ENCODE data around the gene SLC23A3. TPM values are rescaled to one million over a fixed set of nuclear protein-coding genes. Genes with fewer than 3 reads are reported as not detected.

The SLC23A3 gene
- total RNA-seq, 2 experiments from 2014 or later, result 1.1 to 2.3 TPM

- CTCF ChIA-PET, result interaction anchor here (0.8 to 1.8 kb wide), 4 partner anchors 20 to 115 kb away, joined by 3 to 7 read pairs (median 3); partner anchors contain the start of gene ZFAND2B
- DNase-seq, result no peak
- intact Hi-C loops (cut with micrococcal nuclease), result loop anchor here (10.0 kb wide), 3 partner anchors 365 to 895 kb away; partner anchors contain the start of genes CHPF, TMEM198 and TTLL4
- POLR2A ChIA-PET, result interaction anchor here (0.6 to 1.3 kb wide), 2 partner anchors 14 to 26 kb away, joined by 3 to 4 read pairs; no protein-coding TSS in a partner anchor
- Mint-ChIP-seq H3K9me3 (no peaks in the 10 kb centered on the region), H3K27me3 (no peaks in the 10 kb centered on the region), H3K36me3 (peaks cover 17% of the 10 kb centered on the region), H3K4me1 (ENCODE audit: low read depth) (peaks cover 44% of the 10 kb centered on the region), H3K4me3 (peak overlapping the region; percentile 84), H3K27ac (peak overlapping the region; percentile 68)
These were observed 10.0 kb upstream of the SLC23A3 start for GRCh38 chr2:219179601-219180465.

- ChIA-PET POLR2A (interaction anchor here (1.3 kb wide), 1 partner anchor 27 kb away, joined by 3 read pairs; no protein-coding TSS in a partner anchor), CTCF (interaction anchor here (1.0 to 1.8 kb wide), 2 partner anchors 19 to 28 kb away, joined by 3 to 7 read pairs; partner anchors contain the start of gene ZFAND2B)
- intact Hi-C loops (cut with micrococcal nuclease), result loop anchor here (1.0 to 10.0 kb wide), 5 partner anchors 9 to 894 kb away; partner anchors contain the start of genes CHPF, TMEM198 and TTLL4
- Mint-ChIP-seq H3K36me3 (peaks cover 26% of the 10 kb centered on the region), H3K4me3 (peak overlapping the region; percentile 84), H3K4me1 (ENCODE audit: low read depth) (peaks cover 54% of the 10 kb centered on the region), H3K9me3 (no peaks in the 10 kb centered on the region), H3K27me3 (no peaks in the 10 kb centered on the region), H3K27ac (peak overlapping the region; percentile 68)
- DNase-seq, result peak; percentile 61
These were observed 8.7 kb upstream of the SLC23A3 start for GRCh38 chr2:219178377-219179175.

- H3K36me3 Mint-ChIP-seq, result peaks cover 27% of the 10 kb centered on the region
- no peaks in the 10 kb centered on the region for H3K27me3 Mint-ChIP-seq
- intact Hi-C loops (cut with micrococcal nuclease), result loop anchor here (1.0 to 10.0 kb wide), 12 partner anchors 10 to 893 kb away; partner anchors contain the start of genes ANKZF1, ATG9A, CHPF and CTDSP1
- peak within 1 kb of the TSS; percentile 99 for H3K27ac Mint-ChIP-seq
- POLR2A ChIA-PET, result interaction anchor here (1.0 to 2.5 kb wide), 7 partner anchors 18 to 268 kb away, joined by 3 to 26 read pairs (median 6); partner anchors contain the start of genes DNPEP, TUBA4B and ZFAND2B
- CTCF ChIA-PET, result interaction anchor here (3.0 to 4.7 kb wide), 2 partner anchors 20 to 68 kb away, joined by 14 to 42 read pairs; partner anchors contain the start of genes GLB1L, NHEJ1 and STK16
- H3K4me3 Mint-ChIP-seq, result peak within 1 kb of the TSS; percentile 95
- peaks cover 52% of the 10 kb centered on the region for H3K4me1 Mint-ChIP-seq (ENCODE audit: low read depth)
- peak; percentile 86 for DNase-seq
- H3K9me3 Mint-ChIP-seq, result no peaks in the 10 kb centered on the region
These were observed 7.9 kb upstream of the SLC23A3 start, which contains the start of gene RETREG2 for GRCh38 chr2:219177552-219178376. Gene RETREG2, plus strand, starts transcription at chr2:219178275. Its CDS starts 78 bp downstream, at chr2:219178353.

- peak; percentile 91 for DNase-seq
- Mint-ChIP-seq H3K4me3 (peak within 1 kb of the TSS; percentile 95), H3K4me1 (ENCODE audit: low read depth) (peaks cover 52% of the 10 kb centered on the region), H3K9me3 (no peaks in the 10 kb centered on the region), H3K27me3 (no peaks in the 10 kb centered on the region), H3K27ac (peak within 1 kb of the TSS; percentile 99), H3K36me3 (peaks cover 30% of the 10 kb centered on the region)
- CTCF ChIA-PET, result interaction anchor here (0.8 to 4.7 kb wide), 12 partner anchors 12 to 147 kb away, joined by 3 to 42 read pairs (median 8); partner anchors contain the start of genes ABCB6, DNAJB2, GLB1L and NHEJ1
- POLR2A ChIA-PET, result interaction anchor here (0.6 to 2.6 kb wide), 21 partner anchors 11 to 268 kb away, joined by 3 to 26 read pairs (median 5); partner anchors contain the start of genes ANKZF1, ATG9A, DNAJB2 and DNPEP
- intact Hi-C loops (cut with micrococcal nuclease), result loop anchor here (1.0 to 10.0 kb wide), 10 partner anchors 17 to 892 kb away; partner anchors contain the start of genes ANKZF1, ATG9A, CHPF and CTDSP1
These were observed 7.2 kb upstream of the SLC23A3 start, which contains the start of gene CNPPD1 for GRCh38 chr2:219176818-219177551. Gene CNPPD1, minus strand, starts transcription at chr2:219176925. Its CDS starts 97 bp downstream, at chr2:219176828.

- Mint-ChIP-seq H3K4me1 (ENCODE audit: low read depth) (peaks cover 49% of the 10 kb centered on the region), H3K36me3 (peaks cover 29% of the 10 kb centered on the region), H3K4me3 (peak overlapping the region; percentile 95), H3K9me3 (no peaks in the 10 kb centered on the region), H3K27ac (peak overlapping the region; percentile 84), H3K27me3 (no peaks in the 10 kb centered on the region)
- DNase-seq, result peak; percentile 51
- intact Hi-C loops (cut with micrococcal nuclease), result loop anchor here (2.0 to 10.0 kb wide), 5 partner anchors 119 to 891 kb away; partner anchors contain the start of genes CHPF, CTDSP1, TMEM198 and TTLL4
- POLR2A ChIA-PET, result interaction anchor here (0.6 to 2.6 kb wide), 21 partner anchors 10 to 267 kb away, joined by 3 to 26 read pairs (median 5); partner anchors contain the start of genes ANKZF1, ATG9A, DNAJB2 and DNPEP
- CTCF ChIA-PET, result interaction anchor here (0.7 to 4.7 kb wide), 18 partner anchors 9 to 163 kb away, joined by 3 to 42 read pairs (median 4); partner anchors contain the start of genes ABCB6, DNAJB2, GLB1L and NHEJ1
These were observed 6.3 kb upstream of the SLC23A3 start for GRCh38 chr2:219175928-219176817.

GRCh38 chr2:219175486-219175885, 5.7 kb upstream of the SLC23A3 start:
- ChIA-PET POLR2A (interaction anchor here (0.6 to 2.6 kb wide), 10 partner anchors 9 to 104 kb away, joined by 3 to 26 read pairs (median 7); partner anchors contain the start of genes ANKZF1, ATG9A, DNAJB2 and GLB1L), CTCF (interaction anchor here (0.7 to 4.7 kb wide), 15 partner anchors 9 to 163 kb away, joined by 3 to 42 read pairs (median 5); partner anchors contain the start of genes ABCB6, DNAJB2, GLB1L and NHEJ1)
- Mint-ChIP-seq H3K36me3 (peaks cover 26% of the 10 kb centered on the region), H3K9me3 (no peaks in the 10 kb centered on the region), H3K27ac (peak overlapping the region; percentile 84), H3K4me1 (ENCODE audit: low read depth) (peaks cover 47% of the 10 kb centered on the region), H3K27me3 (no peaks in the 10 kb centered on the region), H3K4me3 (peak overlapping the region; percentile 95)
- no peak for DNase-seq
- intact Hi-C loops (cut with micrococcal nuclease), result loop anchor here (10.0 kb wide), 3 partner anchors 369 to 891 kb away; partner anchors contain the start of genes CHPF, TMEM198 and TTLL4

- no peak for DNase-seq
These were observed 5.0 kb upstream of the SLC23A3 start for GRCh38 chr2:219174801-219175200.

GRCh38 chr2:219174146-219174545, 4.3 kb upstream of the SLC23A3 start:
- DNase-seq, result no peak
- peak overlapping the region; percentile 28 for H3K27ac Mint-ChIP-seq
- intact Hi-C loops (cut with micrococcal nuclease), result loop anchor here (10.0 kb wide), 3 partner anchors 371 to 889 kb away; partner anchors contain the start of genes CHPF, TMEM198 and TTLL4
- peaks cover 26% of the 10 kb centered on the region for H3K36me3 Mint-ChIP-seq
- POLR2A ChIA-PET, result no interaction called here
- no peaks in the 10 kb centered on the region for H3K9me3 Mint-ChIP-seq
- peaks cover 41% of the 10 kb centered on the region for H3K4me1 Mint-ChIP-seq (ENCODE audit: low read depth)
- H3K4me3 Mint-ChIP-seq, result no peak overlapping the region
- CTCF ChIA-PET, result interaction anchor here (1.0 to 4.7 kb wide), 7 partner anchors 8 to 144 kb away, joined by 3 to 42 read pairs (median 4); partner anchors contain the start of gene NHEJ1
- no peaks in the 10 kb centered on the region for H3K27me3 Mint-ChIP-seq

More at GRCh38 chr2:219174801-219175200, 5.0 kb upstream of the SLC23A3 start:
- H3K27ac Mint-ChIP-seq, result peak overlapping the region; percentile 28
- no peak overlapping the region for H3K4me3 Mint-ChIP-seq
- CTCF ChIA-PET, result interaction anchor here (0.9 to 4.7 kb wide), 12 partner anchors 8 to 145 kb away, joined by 3 to 42 read pairs (median 6); partner anchors contain the start of genes DNAJB2, GLB1L, NHEJ1 and STK16
- intact Hi-C loops (cut with micrococcal nuclease), result loop anchor here (10.0 kb wide), 3 partner anchors 370 to 890 kb away; partner anchors contain the start of genes CHPF, TMEM198 and TTLL4
- H3K36me3 Mint-ChIP-seq, result peaks cover 26% of the 10 kb centered on the region
- no peaks in the 10 kb centered on the region for H3K27me3 Mint-ChIP-seq
- peaks cover 46% of the 10 kb centered on the region for H3K4me1 Mint-ChIP-seq (ENCODE audit: low read depth)
- POLR2A ChIA-PET, result interaction anchor here (0.6 to 2.6 kb wide), 3 partner anchors 10 to 70 kb away, joined by 3 to 10 read pairs (median 6); partner anchors contain the start of genes GLB1L, STK16 and ZFAND2B
- H3K9me3 Mint-ChIP-seq, result no peaks in the 10 kb centered on the region
